Measurements from ENCODE around the gene IFNGR1.

GRCh38 chr6:137231895-137232294, 12.7 kb upstream of the IFNGR1 start:
- TF ChIP-seq, protein P1, sequence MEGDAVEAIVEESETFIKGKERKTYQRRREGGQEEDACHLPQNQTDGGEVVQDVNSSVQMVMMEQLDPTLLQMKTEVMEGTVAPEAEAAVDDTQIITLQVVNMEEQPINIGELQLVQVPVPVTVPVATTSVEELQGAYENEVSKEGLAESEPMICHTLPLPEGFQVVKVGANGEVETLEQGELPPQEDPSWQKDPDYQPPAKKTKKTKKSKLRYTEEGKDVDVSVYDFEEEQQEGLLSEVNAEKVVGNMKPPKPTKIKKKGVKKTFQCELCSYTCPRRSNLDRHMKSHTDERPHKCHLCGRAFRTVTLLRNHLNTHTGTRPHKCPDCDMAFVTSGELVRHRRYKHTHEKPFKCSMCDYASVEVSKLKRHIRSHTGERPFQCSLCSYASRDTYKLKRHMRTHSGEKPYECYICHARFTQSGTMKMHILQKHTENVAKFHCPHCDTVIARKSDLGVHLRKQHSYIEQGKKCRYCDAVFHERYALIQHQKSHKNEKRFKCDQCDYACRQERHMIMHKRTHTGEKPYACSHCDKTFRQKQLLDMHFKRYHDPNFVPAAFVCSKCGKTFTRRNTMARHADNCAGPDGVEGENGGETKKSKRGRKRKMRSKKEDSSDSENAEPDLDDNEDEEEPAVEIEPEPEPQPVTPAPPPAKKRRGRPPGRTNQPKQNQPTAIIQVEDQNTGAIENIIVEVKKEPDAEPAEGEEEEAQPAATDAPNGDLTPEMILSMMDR (IDR thresholded peaks at IDR 0.05): no peak
- no peak for TF ChIP-seq EP300 (IDR thresholded peaks at IDR 0.05)
- TF ChIP-seq POLR2A (IDR thresholded peaks at IDR 0.05): no peak
